Psoas muscle (tissue), 8 donors: Measurements from ENCODE around the gene ATP8A2. TPM values are rescaled to one million over a fixed set of nuclear protein-coding genes. Genes with fewer than 3 reads are reported as not detected.

ENCODE experiments used
- ATAC-seq, 4 donors: fragments of 200-7000 bp; cut with Tn5 transposase; one replicate each; pipeline ENCODE4 v1.9.1; 2020; ENCODE audit warnings: moderate library complexity in 3 of 4, mild to moderate bottlenecking in 2 of 4
- DNase-seq, 2 donors: peaks; one replicate each; pipeline ENCODE4 v3.0.0-alpha.2; 2020
- H3K27ac ChIP-seq: fragments of 200-600 bp; one replicate; pipeline ENCODE4 v1.8.0; 2022
- H3K27me3 ChIP-seq, 3 donors: fragments of 200-600 bp in 1 of 3; one replicate each; pipeline versions ENCODE4 v1.6.1 to v1.8.0; 2013 to 2022; ENCODE audit warnings: low read length in 2 of 3, mild to moderate bottlenecking in 2 of 3, moderate library complexity in 1 of 3; ENCODE audit not compliant: insufficient read depth in 3 of 3
- H3K36me3 ChIP-seq, 2 donors: fragments of 200-600 bp in 1 of 2; one replicate each; pipeline versions ENCODE4 v1.6.1 to v1.8.0; 2013 to 2022; ENCODE audit warnings: low read depth in 1 of 2, mild to moderate bottlenecking in 1 of 2, moderate library complexity in 1 of 2; ENCODE audit not compliant: insufficient read depth in 1 of 2
- H3K4me1 ChIP-seq: fragments of 200-600 bp; one replicate; pipeline ENCODE4 v1.8.0; 2022
- H3K4me3 ChIP-seq: fragments of 200-600 bp; one replicate; pipeline ENCODE4 v1.8.0; 2022; ENCODE audit warnings: mild to moderate bottlenecking
- H3K9me3 ChIP-seq: fragments of 200-600 bp; one replicate; pipeline ENCODE4 v1.8.0; 2022
- CTCF ChIP-seq: fragments of 200-600 bp; IDR thresholded peaks from one replicate; pipeline ENCODE4 v1.8.0; 2022; ENCODE audit warnings: antibody characterized with exemption
- WGBS, 3 donors: extraction: QIAGEN DNeasy Blood & Tissue Kit; methylation state at CpG; one replicate each; pipeline versions ENCODE4 v1.1.6 to v1.1.7; 2013; 5-methylcytosine and 5-hydroxymethylcytosine counted together
- intact Hi-C, 2 donors: fragments of 100-400 bp; cut with DNase I; formaldehyde crosslinking; loops; one replicate each; pipeline versions ENCODE4 v1.11.0 to v1.14.2; 2022
- polyA plus RNA-seq, 3 donors: library from polyadenylated mRNA; stranded (reverse); fragments of 200-250 nt; gene quantifications; one replicate each; pipeline ENCODE4 v1.2.3, GENCODE V29; 2013
- total RNA-seq, 4 donors: library from RNA; stranded (reverse); fragmentation: NEBNext Ultra II Directional in 2 of 4; extraction: Animal tissue kit (Norgen Biotek cat#: 25700) in 2 of 4; gene quantifications; one replicate each; pipeline versions ENCODE4 v1.2.1 to v1.2.4, GENCODE V29; 2021 to 2023
- donor health status: healthy with polysubstance abuse.
- donor health status: DM: no; HTN: no; CAD: no; lungs with moderate emphysema.
- donor health status: Bipolar disorder and iron deficiency.
- donor health status: healthy.
- donor health status: DM: yes; HTN: yes; CAD: no.
- donor health status: DM: no; HTN: no; CAD: no.
- donor health status: DM: no; HTN: no; CAD: no.
- donor health status: DM: yes; HTN: yes; CAD: no.

Gene ATP8A2
- total and polyA plus RNA-seq, 7 donors = 0.02 to 0.22 (median 0.04) TPM; not detected in 2

DNA sequence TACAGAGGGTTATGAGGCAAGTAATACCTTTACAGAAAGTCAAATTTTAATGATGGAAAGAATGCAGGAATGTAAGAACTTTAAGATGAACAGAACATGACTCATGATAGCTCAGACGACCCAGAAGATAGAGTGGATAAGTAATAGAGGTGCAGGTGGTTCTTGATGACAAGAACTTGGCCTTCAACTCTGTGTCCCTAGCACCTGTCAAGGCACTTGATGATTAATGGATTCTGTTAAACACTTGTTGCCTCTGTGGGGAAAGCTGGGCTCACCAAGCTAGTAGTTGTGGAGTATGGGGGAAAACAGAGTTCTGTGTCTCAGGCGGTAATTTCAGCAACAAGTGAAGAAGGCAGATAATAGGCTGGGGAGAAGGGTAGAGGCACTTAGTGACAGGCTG lies 306.2 kb downstream of the ATP8A2 start:
- Histone ChIP-seq H3K27me3 (no peaks in the 10 kb centered on the region), H3K4me1 (peaks cover 10% of the 10 kb centered on the region), H3K4me3 (no peak overlapping the region), H3K9me3 (no peaks in the 10 kb centered on the region), H3K27ac (peak overlapping the region; percentile 77), H3K36me3 (no peaks in the 10 kb centered on the region)
- TF ChIP-seq CTCF = no peak
- intact Hi-C loops = no loop called here
- DNase-seq (no peak), ATAC-seq (peak; percentile 86 to 94 (median 90))
- WGBS, 3 donors = 26 to 49% (median 33%) methylated on average over 2 of the region's 2 CpGs

DNA sequence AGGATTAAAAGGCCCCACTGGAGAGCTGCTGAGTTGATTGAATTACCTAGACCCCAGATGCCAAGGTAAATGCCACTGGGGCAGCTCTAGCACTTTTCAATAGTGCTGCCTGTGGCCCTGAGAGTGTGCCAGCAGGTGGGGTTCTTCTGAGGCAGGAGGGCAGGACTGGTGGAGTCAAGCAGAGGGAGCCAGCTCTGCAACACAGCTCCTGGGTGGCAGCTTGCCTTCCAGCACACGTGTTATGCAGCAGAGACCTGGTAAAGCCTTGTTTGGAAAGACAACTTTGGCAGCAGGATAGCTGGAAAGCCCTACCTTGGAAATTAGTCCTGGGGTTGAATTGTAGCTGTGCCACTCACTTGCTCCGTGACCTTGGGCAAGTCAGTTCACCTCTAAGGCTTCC lies 306.6 kb downstream of the ATP8A2 start:
- 22 to 37% (median 25%) methylated on average over 2 of the region's 2 CpGs for WGBS, 3 donors
- Histone ChIP-seq H3K36me3 (no peaks in the 10 kb centered on the region), H3K4me1 (peaks cover 10% of the 10 kb centered on the region), H3K27me3 (no peaks in the 10 kb centered on the region), H3K27ac (peak overlapping the region; percentile 77), H3K4me3 (no peak overlapping the region), H3K9me3 (no peaks in the 10 kb centered on the region)
- intact Hi-C loops = no loop called here
- TF ChIP-seq CTCF = peak; percentile 20
- ATAC-seq = peak; percentile 79 to 88 (median 84)
- DNase-seq = no peak

GRCh38 chr13:25679159-25679558 lies 307.4 kb downstream of the ATP8A2 start:
- no peaks in the 10 kb centered on the region for H3K36me3 ChIP-seq
- H3K27me3 ChIP-seq = no peaks in the 10 kb centered on the region
- H3K27ac ChIP-seq = no peak overlapping the region
- intact Hi-C loops = no loop called here
- H3K4me1 ChIP-seq = peaks cover 10% of the 10 kb centered on the region
- WGBS, 3 donors = 93 to 98% (median 94%) methylated on average over 2 of the region's 2 CpGs
- TF ChIP-seq CTCF = no peak
- H3K9me3 ChIP-seq = no peaks in the 10 kb centered on the region
- ATAC-seq (no peak), DNase-seq (no peak)
- H3K4me3 ChIP-seq = no peak overlapping the region

DNA sequence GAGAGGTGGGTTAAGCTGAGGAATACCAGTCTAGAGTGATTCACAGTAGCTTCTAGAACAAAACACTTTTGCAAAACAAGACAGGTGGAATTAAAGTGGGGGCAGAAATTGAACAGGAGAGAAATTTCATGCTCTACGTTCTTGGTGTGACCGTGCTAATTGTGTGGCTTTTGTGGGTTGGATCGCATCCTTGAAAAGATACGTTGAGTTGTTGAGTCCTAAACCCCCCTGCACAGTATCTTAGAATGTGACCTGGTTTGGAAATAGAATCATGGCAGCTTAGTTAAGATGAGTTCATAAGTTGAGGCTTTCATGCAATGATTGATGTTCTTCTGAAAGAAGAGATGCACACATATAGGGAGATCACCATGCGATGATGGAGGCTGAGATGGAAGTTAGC lies 308.2 kb downstream of the ATP8A2 start:
- no peak for ATAC-seq
- H3K27me3 ChIP-seq = no peaks in the 10 kb centered on the region
- no peak overlapping the region for H3K4me3 ChIP-seq
- no peaks in the 10 kb centered on the region for H3K36me3 ChIP-seq
- no peak for DNase-seq
- 70 to 89% (median 74%) methylated on average over 5 of the region's 5 CpGs for WGBS, 3 donors
- TF ChIP-seq CTCF = no peak
- H3K9me3 ChIP-seq = no peaks in the 10 kb centered on the region
- no peak overlapping the region for H3K27ac ChIP-seq
- intact Hi-C loops = loop anchor here in 1 of 2 donors (5.0 kb wide), 1 partner anchor 382 kb away; no protein-coding TSS in a partner anchor
- peaks cover 14% of the 10 kb centered on the region for H3K4me1 ChIP-seq

GRCh38 chr13:25682276-25682675 lies 310.5 kb downstream of the ATP8A2 start:
- ATAC-seq = peak in 1 of 4 donors; percentile 32

More at GRCh38 chr13:25682276-25682675, 310.5 kb downstream of the ATP8A2 start:
- Histone ChIP-seq H3K4me1 (peaks cover 17% of the 10 kb centered on the region), H3K36me3 (no peaks in the 10 kb centered on the region), H3K27ac (no peak overlapping the region), H3K9me3 (no peaks in the 10 kb centered on the region), H3K27me3 (no peaks in the 10 kb centered on the region), H3K4me3 (no peak overlapping the region)
- no peak for DNase-seq
- TF ChIP-seq CTCF = no peak
- intact Hi-C loops = loop anchor here in 1 of 2 donors (5.0 kb wide), 1 partner anchor 380 kb away; no protein-coding TSS in a partner anchor
- 40 to 54% (median 49%) methylated on average over 9 of the region's 9 CpGs for WGBS, 3 donors
